HG03575 (cell line): ENCODE data around the gene SULT1C4.
"Not testable (repeated sequence)": the region's sequence is repeated elsewhere in the genome, so short reads cannot be mapped to it uniquely, and the experiment has no call there.

ENCODE experiments used
- ATAC-seq: cut with Tn5 transposase; IDR thresholded peaks from one replicate; pipeline ENCODE4 v1.9.1; 2021; ENCODE audit not compliant: unreplicated experiment, insufficient number of reproducible peaks, low FRiP score; ENCODE audit errors: extremely low read depth

The SULT1C4 gene

DNA sequence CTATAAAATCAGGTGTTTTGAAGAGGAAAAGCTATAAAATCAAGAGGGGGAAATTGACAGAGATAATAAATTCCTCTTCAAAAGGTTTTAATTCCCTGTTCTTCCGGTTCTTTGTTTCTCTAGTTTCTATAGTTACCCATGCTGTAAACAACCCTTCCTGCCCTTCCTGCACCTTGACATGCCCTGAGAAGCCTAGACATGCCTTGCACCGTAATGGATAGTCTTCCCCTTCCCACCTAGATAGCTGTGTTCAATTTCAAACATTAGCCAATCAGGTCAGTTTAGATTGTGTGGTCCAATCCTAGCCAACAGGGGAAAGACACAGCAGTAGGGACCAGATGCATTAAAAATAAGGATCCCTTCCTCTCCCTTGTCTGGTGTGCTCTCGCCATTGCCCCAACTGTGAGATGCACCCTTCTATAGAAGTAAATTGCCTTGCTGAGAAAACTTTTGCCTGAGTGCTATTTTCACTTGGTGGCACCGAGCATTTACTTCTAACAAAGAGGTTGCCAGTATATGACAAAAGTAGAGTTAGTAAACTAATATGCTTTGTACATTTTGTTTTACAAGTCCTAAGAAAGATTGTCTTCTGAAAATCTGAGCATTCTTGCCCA lies 27.1 kb downstream of the SULT1C4 start:
- ATAC-seq = no peak

- no peak for ATAC-seq
Observed at GRCh38 chr2:108407864-108408729, 30.3 kb downstream of the SULT1C4 start.

- ATAC-seq = no peak
Observed at GRCh38 chr2:108409768-108410167, 32.0 kb downstream of the SULT1C4 start.

- no peak for ATAC-seq
Observed at GRCh38 chr2:108412995-108413710, 35.4 kb downstream of the SULT1C4 start.

DNA sequence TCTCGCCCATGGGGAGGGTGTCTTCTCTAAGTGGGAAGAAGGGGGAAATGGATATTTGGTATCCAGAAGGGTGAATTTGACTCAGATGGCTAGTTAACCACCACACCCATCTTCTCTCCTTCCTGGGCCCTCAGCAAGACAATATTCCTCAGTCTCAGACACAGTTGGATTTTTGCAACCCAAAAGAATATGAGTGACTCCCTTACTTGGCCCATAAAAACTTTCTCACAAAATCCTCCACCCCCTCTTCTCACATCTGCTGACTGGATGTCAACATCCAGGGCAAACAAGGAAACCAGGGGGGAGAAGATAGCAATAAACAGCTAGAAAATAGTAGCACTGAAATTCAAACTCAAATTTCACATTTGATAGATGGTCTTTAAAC lies 35.9 kb downstream of the SULT1C4 start:
- no peak for ATAC-seq

DNA sequence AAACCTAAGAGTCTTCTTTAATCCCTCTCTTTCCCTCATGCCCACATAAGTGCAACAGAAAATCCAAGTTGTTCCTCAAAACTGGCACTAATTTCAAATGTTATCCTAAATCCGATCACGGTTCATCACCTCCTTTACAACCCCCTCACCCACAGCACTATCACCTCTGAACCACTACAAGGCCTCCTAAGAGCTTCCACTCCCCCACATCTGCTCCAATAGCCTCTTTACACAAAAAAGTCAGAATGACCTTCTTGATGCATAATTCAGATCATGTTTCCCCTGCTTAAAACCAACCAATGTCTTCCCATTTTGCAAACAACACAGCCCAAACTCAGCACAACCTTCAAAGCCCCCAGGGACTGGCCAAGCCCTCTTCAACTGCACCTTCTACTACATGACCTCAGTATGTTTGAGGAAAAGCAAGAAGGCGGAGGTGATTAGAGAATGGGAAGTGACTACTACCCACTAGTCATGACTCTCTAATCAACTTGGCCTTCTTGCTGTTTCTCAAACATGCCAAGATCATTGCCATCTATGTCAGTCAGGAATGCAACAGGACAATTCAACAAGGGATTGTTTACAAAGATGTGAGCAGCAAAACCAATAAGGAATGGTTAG lies 36.6 kb downstream of the SULT1C4 start:
- ATAC-seq = no peak

- ATAC-seq = no peak
Observed at GRCh38 chr2:108414945-108415344, 37.2 kb downstream of the SULT1C4 start.

DNA sequence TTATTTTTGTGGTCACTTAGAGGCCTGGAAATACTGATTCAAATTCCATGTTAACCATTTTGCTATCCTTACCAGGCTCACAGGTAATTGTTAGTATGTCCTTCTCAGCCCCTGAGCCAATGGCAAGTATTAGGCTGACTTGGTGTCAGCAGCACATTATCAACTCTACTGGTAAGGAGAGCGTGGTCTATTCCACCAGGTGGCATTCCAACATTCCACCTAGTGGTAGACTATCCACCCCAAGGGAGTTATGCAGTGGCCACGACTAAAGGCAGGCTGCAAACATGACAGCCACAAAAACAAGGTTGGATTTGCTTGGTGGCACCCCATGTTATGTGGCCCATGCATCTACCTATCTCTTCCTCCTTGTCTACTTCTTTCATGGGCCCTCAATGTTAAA lies 39.5 kb downstream of the SULT1C4 start:
- no peak for ATAC-seq

DNA sequence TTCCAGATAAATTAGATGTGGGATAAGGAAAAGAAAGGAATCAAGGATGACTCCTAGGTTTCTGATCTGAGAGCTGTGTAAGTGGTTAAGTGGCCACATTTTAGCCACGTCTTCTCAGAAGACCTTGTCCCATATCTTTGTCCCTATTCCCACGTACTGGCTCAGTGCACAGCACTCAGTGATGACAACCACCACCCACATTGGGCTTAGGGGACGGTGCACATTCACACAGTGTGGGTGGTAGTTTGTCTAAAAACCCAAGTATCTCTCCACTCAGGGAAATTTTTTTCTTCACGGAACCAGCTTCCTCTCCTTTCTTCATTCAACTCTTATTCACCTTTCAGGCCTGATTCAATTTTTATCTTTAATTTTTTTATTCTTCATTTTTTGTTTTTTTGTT lies 40.7 kb downstream of the SULT1C4 start:
- no peak for ATAC-seq

- ATAC-seq = no peak
Observed at GRCh38 chr2:108423067-108423466, 45.3 kb downstream of the SULT1C4 start.

GRCh38 chr2:108423502-108424251 lies 45.9 kb downstream of the SULT1C4 start:
- ATAC-seq = no peak

- ATAC-seq = no peak
Observed at GRCh38 chr2:108428286-108429009, 50.7 kb downstream of the SULT1C4 start.

DNA sequence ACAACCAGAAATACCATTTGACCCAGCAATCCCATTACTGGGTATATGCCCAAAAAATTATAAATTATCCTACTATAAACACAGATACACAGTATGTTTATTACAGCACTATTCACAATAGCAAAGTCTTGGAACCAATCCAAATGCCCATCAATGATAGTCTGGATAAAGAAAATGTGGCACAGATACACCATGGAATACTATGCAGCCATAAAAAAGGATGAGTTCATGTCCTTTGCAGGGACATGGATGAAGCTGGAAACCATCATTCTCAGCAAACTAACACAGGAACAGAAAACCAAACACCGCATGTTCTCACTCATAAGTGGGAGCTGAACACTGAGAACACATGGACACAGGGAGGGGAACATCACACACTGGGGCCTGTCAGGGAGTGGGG lies 57.8 kb downstream of the SULT1C4 start:
- not testable (repeated sequence) for ATAC-seq

GRCh38 chr2:108436976-108437375 lies 59.2 kb downstream of the SULT1C4 start:
- ATAC-seq = no peak
